Parathyroid adenoma (tissue), 2 donors: ENCODE data around the gene SYT11.

ENCODE experiments used
- H2AFZ ChIP-seq: fragments of 300-600 bp; sonication (generic); one replicate; pipeline ENCODE4 v1.7.0; 2017; ENCODE audit warnings: antibody characterized with exemption, mild to moderate bottlenecking
- H3K27ac ChIP-seq: fragments of 300-600 bp; sonication (generic); one replicate; pipeline ENCODE4 v1.7.0; 2017
- H3K27me3 ChIP-seq: fragments of 300-600 bp; sonication (generic); one replicate; pipeline ENCODE4 v1.7.0; 2017; ENCODE audit warnings: low read length; ENCODE audit not compliant: control insufficient read depth, insufficient read depth
- H3K36me3 ChIP-seq: fragments of 300-600 bp; sonication (generic); one replicate; pipeline ENCODE4 v1.7.0; 2017; ENCODE audit warnings: low read length; ENCODE audit not compliant: control insufficient read depth, insufficient read depth
- H3K4me1 ChIP-seq: fragments of 300-600 bp; sonication (generic); one replicate; pipeline ENCODE4 v1.7.0; 2017; ENCODE audit warnings: control low read depth
- H3K4me2 ChIP-seq: fragments of 300-600 bp; sonication (generic); one replicate; pipeline ENCODE4 v1.7.0; 2017; ENCODE audit warnings: low read length
- H3K4me3 ChIP-seq: fragments of 300-600 bp; sonication (generic); one replicate; pipeline ENCODE4 v1.7.0; 2017; ENCODE audit warnings: low read depth, low read length
- H3K79me2 ChIP-seq: fragments of 300-600 bp; sonication (generic); one replicate; pipeline ENCODE4 v1.7.0; 2017; ENCODE audit warnings: control low read depth
- H3K9ac ChIP-seq: fragments of 300-600 bp; sonication (generic); one replicate; pipeline ENCODE4 v1.7.0; 2017; ENCODE audit warnings: mild to moderate bottlenecking
- H3K9me3 ChIP-seq: fragments of 300-600 bp; sonication (generic); one replicate; pipeline ENCODE4 v1.7.0; 2017; ENCODE audit warnings: low read length; ENCODE audit not compliant: control insufficient read depth
- TF ChIP-seq, protein P1 (sequence below): fragments of 300-600 bp; sonication (generic); IDR thresholded peaks from one replicate; pipeline ENCODE4 v1.7.0; 2017; ENCODE audit warnings: antibody characterized with exemption, mild to moderate bottlenecking
- donor health status: primary hyperparathyroidism.

Gene SYT11

DNA sequence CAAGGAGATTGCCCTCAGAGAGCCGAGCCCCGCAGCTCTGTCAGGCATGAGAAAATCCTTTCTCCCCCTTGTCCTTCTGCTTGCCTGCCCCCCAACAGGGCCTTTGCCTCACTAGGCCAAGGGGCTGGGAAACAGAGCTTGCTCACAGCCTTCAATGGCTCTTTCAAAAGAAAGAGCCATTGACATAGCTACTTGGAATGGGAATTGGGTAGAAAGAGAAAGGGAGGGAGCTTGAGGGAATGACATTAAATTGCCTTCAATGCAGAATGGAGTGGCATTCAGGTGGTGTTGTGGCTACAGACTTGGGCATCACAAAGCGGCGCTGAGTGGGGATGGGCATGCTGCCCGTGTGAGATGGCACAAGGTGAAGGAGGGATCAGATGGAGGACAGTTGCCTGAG is 13.2 kb downstream of the SYT11 start:
- TF ChIP-seq, protein P1, sequence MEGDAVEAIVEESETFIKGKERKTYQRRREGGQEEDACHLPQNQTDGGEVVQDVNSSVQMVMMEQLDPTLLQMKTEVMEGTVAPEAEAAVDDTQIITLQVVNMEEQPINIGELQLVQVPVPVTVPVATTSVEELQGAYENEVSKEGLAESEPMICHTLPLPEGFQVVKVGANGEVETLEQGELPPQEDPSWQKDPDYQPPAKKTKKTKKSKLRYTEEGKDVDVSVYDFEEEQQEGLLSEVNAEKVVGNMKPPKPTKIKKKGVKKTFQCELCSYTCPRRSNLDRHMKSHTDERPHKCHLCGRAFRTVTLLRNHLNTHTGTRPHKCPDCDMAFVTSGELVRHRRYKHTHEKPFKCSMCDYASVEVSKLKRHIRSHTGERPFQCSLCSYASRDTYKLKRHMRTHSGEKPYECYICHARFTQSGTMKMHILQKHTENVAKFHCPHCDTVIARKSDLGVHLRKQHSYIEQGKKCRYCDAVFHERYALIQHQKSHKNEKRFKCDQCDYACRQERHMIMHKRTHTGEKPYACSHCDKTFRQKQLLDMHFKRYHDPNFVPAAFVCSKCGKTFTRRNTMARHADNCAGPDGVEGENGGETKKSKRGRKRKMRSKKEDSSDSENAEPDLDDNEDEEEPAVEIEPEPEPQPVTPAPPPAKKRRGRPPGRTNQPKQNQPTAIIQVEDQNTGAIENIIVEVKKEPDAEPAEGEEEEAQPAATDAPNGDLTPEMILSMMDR: no peak
- H3K27me3 ChIP-seq: no peaks in the 10 kb centered on the region
- H3K36me3 ChIP-seq: no peaks in the 10 kb centered on the region
- H3K4me1 ChIP-seq: no peaks in the 10 kb centered on the region
- H3K4me2 ChIP-seq: no peak overlapping the region
- no peak overlapping the region for H3K9ac ChIP-seq
- H3K79me2 ChIP-seq: no peaks in the 10 kb centered on the region
- H2AFZ ChIP-seq: no peak overlapping the region
- no peaks in the 10 kb centered on the region for H3K9me3 ChIP-seq
- no peak overlapping the region for H3K4me3 ChIP-seq
- H3K27ac ChIP-seq: no peak overlapping the region

DNA sequence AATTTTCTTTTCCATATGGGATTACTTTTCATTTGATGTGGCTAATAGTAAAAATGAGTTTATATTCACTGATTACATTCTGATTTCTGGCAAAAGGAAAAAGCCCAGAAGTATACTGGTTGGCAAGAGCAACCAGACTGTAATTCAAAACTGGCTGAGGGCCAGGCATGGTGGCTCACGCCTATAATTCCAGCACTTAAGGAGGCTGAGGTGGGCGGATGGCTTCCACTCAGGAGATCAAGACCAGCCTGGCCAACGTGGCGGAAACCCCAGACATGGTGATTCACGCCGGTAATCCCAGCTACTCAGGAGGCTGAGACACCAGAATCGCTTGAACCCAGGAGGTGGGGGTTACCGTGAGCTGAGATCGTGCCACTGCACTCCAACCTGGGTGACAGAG is 14.5 kb downstream of the SYT11 start:
- Histone ChIP-seq H3K79me2 (no peaks in the 10 kb centered on the region), H3K9me3 (no peaks in the 10 kb centered on the region), H3K27me3 (no peaks in the 10 kb centered on the region), H3K4me3 (no peak overlapping the region), H3K27ac (no peak overlapping the region), H3K9ac (no peak overlapping the region), H3K4me1 (no peaks in the 10 kb centered on the region), H2AFZ (no peak overlapping the region), H3K4me2 (no peak overlapping the region), H3K36me3 (no peaks in the 10 kb centered on the region)
- TF ChIP-seq, protein P1: no peak

DNA sequence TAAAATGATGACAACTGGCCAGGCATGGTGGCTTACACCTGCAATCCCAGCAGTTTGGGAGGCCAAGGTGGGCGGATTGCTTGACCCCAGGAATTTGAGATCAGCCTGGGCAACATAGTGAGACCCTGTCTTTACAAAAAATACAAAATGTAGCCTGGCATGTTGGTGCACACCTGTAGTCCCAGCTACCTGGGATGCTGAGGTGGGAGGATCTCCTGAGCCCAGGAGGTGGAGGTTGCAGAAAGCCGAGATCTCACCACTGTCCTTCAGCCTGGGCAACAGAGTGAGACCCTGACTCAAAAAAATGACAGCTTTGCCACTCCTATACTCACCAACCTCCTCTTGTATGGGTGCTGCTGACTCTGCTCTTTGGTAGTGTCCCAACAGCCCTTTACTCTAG is 18.6 kb downstream of the SYT11 start:
- no peaks in the 10 kb centered on the region for H3K27me3 ChIP-seq
- H3K79me2 ChIP-seq: no peaks in the 10 kb centered on the region
- no peak overlapping the region for H3K9ac ChIP-seq
- no peaks in the 10 kb centered on the region for H3K4me1 ChIP-seq
- no peak overlapping the region for H3K4me3 ChIP-seq
- H3K4me2 ChIP-seq: no peak overlapping the region
- no peak overlapping the region for H3K27ac ChIP-seq
- TF ChIP-seq, protein P1: no peak
- H2AFZ ChIP-seq: no peak overlapping the region
- H3K9me3 ChIP-seq: no peaks in the 10 kb centered on the region
- H3K36me3 ChIP-seq: no peaks in the 10 kb centered on the region

DNA sequence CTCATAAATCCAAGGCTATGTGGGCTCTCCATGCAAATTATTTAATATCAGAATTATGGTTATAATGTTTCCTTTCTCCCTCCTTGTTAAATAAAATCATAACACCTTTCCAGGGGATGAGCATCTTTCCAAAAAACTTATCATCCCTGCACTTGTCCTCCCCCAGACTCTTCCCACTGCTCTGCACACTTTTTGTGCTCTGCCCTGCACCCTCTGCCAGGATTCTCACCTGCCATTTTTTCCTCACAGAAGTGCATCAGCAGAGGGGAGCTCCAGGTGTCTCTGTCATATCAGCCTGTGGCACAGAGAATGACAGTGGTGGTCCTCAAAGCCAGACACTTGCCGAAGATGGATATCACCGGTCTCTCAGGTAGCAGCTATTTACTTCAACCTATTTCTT is 20.9 kb downstream of the SYT11 start:
- Histone ChIP-seq H3K4me3 (no peak overlapping the region), H3K36me3 (no peaks in the 10 kb centered on the region), H3K79me2 (no peaks in the 10 kb centered on the region), H3K9me3 (no peaks in the 10 kb centered on the region), H3K4me1 (no peaks in the 10 kb centered on the region), H2AFZ (no peak overlapping the region), H3K27ac (no peak overlapping the region), H3K4me2 (no peak overlapping the region), H3K9ac (no peak overlapping the region), H3K27me3 (no peaks in the 10 kb centered on the region)
- TF ChIP-seq, protein P1: no peak

DNA sequence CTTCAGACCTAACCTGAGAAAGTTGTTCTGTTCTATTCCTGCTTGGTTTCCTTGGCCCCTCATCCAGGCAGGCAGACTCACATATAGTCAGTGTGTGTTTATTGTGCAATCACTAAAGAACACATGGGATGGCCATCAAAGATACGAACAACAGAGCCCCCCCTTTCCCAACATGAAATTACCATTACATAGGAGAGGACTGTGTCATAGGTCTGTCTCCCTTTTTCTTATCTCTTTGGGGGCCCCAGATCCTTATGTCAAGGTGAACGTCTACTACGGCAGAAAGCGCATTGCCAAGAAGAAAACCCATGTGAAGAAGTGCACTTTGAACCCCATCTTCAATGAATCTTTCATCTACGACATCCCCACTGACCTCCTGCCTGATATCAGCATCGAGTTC is 21.6 kb downstream of the SYT11 start:
- Histone ChIP-seq H3K4me3 (no peak overlapping the region), H3K79me2 (no peaks in the 10 kb centered on the region), H3K4me2 (no peak overlapping the region), H3K9ac (no peak overlapping the region), H3K36me3 (no peaks in the 10 kb centered on the region), H3K9me3 (no peaks in the 10 kb centered on the region), H3K27ac (no peak overlapping the region), H3K27me3 (no peaks in the 10 kb centered on the region), H3K4me1 (no peaks in the 10 kb centered on the region), H2AFZ (no peak overlapping the region)
- TF ChIP-seq, protein P1: no peak
